ENCODE data around the gene SHISA9.

SHISA9 gene

DNA sequence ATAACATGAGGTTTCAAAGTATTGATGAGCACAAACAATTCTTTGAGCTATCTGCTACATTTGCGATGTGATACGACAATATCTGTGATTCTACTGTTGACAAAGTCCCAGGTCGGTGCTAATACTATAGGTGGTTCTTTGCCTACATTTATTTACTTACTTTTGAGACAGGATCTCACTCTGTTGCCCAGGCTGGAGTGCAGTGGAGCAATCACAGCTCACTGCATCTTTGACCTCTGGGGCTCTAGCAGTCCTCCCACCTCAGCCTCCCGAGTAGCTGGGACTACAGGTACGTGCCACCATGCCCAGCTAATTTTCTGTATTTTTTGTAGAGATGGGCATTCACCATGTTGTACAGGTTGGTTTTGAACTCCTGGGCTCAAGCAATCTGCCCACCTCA is 343.4 kb downstream of the SHISA9 start:
- H3K4me3 ChIP-seq (replicated peaks; ENCODE audit: low read depth, low read length), result no peak overlapping the region
- TF ChIP-seq, protein P1, sequence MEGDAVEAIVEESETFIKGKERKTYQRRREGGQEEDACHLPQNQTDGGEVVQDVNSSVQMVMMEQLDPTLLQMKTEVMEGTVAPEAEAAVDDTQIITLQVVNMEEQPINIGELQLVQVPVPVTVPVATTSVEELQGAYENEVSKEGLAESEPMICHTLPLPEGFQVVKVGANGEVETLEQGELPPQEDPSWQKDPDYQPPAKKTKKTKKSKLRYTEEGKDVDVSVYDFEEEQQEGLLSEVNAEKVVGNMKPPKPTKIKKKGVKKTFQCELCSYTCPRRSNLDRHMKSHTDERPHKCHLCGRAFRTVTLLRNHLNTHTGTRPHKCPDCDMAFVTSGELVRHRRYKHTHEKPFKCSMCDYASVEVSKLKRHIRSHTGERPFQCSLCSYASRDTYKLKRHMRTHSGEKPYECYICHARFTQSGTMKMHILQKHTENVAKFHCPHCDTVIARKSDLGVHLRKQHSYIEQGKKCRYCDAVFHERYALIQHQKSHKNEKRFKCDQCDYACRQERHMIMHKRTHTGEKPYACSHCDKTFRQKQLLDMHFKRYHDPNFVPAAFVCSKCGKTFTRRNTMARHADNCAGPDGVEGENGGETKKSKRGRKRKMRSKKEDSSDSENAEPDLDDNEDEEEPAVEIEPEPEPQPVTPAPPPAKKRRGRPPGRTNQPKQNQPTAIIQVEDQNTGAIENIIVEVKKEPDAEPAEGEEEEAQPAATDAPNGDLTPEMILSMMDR (IDR thresholded peaks at IDR 0.05; ENCODE audit: insufficient read depth, low read length, poor library complexity, severe bottlenecking), result no peak
- DNase-seq (ENCODE audit: extremely low read depth, insufficient read length), result no peak
- H3K36me3 ChIP-seq (ENCODE audit: control insufficient read depth, insufficient read depth, low read length), result no peaks in the 10 kb centered on the region
- H3K27me3 ChIP-seq (replicated peaks; ENCODE audit: control insufficient read depth, insufficient read depth, low read length), result no peaks in the 10 kb centered on the region

DNA sequence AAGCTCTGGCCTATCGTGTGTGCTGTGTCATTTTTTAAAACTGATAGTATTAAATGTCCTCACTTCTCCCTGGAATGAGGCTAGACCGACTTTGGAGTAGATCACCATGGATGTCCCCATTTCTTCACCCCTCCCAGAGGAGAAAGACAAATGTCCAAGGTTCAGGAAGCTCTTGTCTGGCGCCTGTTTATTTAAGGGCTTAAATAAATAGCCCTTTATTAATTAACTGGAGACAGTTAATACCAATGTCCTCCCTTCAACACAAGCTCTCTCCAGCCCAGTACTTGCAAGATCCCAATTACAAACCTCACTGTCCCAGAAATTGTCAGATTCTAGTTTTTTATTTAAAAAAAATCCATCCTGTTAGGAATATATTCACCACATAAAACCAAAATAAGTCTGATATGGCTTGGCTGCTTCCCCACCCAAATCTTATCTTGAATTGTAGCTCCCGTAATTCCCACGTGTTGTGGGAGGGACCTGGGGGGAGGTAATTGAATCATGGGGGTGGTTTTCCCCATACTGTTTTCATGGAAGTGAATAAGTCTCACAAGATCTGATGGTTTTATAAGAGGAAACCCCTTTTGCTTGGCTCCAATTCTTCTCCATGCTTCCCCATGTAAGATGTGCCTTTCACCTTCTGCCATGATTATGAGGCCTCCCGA is 344.4 kb downstream of the SHISA9 start:
- no peak for DNase-seq (ENCODE audit: extremely low read depth, insufficient read length)
- TF ChIP-seq, protein P1 (IDR thresholded peaks at IDR 0.05; ENCODE audit: insufficient read depth, low read length, poor library complexity, severe bottlenecking), result no peak
- Histone ChIP-seq H3K36me3 (ENCODE audit: control insufficient read depth, insufficient read depth, low read length) (no peaks in the 10 kb centered on the region), H3K27me3 (replicated peaks; ENCODE audit: control insufficient read depth, insufficient read depth, low read length) (no peaks in the 10 kb centered on the region), H3K4me3 (replicated peaks; ENCODE audit: low read depth, low read length) (no peak overlapping the region)

DNA sequence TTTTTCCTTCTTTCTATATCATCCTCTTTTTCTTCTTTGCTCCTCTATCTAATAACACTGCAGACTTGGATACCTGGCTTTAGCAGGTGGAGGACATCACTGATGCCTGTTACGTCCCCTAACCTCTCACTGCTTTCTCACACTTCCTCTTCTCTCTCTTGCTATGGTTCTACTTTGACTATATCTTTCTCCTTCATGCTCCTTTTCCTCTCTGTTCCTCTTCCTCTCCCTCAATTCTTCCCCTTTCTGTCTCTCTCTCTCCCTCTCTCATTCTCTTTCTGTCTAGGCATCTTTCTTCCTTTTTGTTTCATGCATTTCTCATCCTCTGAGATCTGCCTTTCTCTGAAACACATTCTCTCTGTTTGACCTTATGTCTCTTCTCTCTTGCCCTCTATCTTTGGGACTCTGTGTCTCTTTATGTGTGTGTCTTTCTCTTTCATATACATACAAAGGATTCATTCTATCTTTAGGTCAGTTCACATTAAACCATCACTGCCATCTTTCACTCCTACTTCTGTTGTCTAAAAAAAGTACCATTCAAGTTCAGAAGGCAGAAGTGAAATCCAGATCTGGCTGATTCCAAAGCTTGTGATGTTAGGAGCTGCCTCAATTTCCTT is 353.7 kb downstream of the SHISA9 start:
- DNase-seq (ENCODE audit: extremely low read depth, insufficient read length), result peak; percentile 17
- Histone ChIP-seq H3K36me3 (ENCODE audit: control insufficient read depth, insufficient read depth, low read length) (no peaks in the 10 kb centered on the region), H3K27me3 (replicated peaks; ENCODE audit: control insufficient read depth, insufficient read depth, low read length) (no peaks in the 10 kb centered on the region), H3K4me3 (replicated peaks; ENCODE audit: low read depth, low read length) (no peak overlapping the region)
- TF ChIP-seq, protein P1 (IDR thresholded peaks at IDR 0.05; ENCODE audit: insufficient read depth, low read length, poor library complexity, severe bottlenecking), result no peak

DNA sequence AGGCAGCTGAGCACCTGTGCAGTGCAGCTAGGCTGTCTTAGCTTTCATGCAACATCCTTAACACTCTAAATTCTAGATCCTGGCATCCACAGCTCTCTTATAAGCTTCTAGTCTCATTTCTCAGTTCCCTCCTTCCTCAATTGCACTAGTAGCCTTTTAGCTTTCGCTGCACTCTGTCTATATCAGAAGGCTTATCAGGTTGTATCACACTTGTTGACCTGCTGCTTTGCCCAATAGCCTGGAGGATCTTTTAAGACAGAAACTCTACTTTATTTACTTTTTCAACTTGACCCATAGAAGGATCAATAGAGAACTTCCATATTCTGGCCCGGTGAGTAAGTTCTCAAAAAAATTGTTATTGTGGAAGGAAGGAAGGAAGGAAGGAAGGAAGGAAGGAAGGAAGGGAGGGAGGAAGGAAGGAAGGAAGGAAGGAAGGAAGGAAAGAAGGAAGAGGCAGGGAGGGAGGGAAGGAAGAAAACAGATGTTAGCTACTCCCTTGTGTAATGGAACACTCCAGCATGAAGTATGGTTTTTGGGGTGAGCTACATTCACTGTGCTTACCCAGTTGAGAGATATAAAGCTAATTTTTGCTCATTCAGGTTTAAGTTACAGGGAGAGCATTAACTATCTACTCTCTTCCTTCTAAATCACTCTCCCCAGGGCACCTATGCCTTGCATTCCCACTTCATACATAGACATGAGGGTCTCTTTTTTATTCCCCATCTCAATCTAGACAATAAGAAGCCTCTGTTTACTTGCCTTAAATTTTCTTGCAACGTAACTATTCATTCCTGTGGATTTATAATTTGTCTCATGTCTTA is 361.1 kb downstream of the SHISA9 start:
- Histone ChIP-seq H3K27me3 (replicated peaks; ENCODE audit: control insufficient read depth, insufficient read depth, low read length) (no peaks in the 10 kb centered on the region), H3K4me3 (replicated peaks; ENCODE audit: low read depth, low read length) (no peak overlapping the region), H3K36me3 (ENCODE audit: control insufficient read depth, insufficient read depth, low read length) (no peaks in the 10 kb centered on the region)
- TF ChIP-seq, protein P1 (IDR thresholded peaks at IDR 0.05; ENCODE audit: insufficient read depth, low read length, poor library complexity, severe bottlenecking), result no peak
- DNase-seq (ENCODE audit: extremely low read depth, insufficient read length), result no peak

DNA sequence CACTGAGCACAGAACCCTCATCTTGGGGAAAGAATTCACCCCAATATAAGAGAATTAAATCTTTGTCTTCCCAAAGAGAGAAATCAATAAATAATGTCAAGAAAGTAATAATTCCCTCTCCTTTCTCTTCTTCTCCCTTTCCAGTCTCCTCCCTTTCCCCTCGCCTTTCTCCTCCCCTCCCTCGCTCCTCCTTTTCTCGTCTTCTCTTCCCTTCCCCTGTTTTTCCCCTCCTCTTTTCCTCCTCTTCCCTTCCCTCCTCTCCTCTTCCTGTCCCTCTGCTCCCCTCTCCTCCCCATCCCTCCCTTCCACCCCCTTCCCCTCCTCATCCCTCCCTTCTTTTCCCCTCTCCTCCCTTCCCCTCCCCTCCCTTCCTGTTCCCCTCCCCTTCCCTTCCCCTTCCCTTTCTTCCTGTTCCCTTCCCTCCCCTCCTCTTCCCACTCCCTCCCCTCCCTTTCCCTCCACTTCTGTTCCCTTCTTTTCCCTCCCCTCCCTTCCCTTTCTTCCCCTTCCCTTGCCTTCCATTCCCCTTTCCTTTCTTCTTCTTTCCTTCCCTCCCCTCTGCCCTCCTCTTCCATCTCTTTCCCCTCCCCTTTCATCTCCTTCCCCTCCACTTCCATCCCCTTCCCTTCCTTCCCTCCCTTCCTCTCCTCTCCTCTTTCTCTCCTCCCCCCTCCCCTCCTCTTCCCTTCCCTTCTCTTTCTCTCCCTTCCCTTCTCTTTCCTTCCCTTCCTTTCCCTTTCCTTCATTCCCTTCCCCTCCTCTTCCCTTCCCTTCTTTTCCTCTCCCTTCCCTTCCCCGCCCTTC is 363.6 kb downstream of the SHISA9 start:
- TF ChIP-seq, protein P1 (IDR thresholded peaks at IDR 0.05; ENCODE audit: insufficient read depth, low read length, poor library complexity, severe bottlenecking), result no peak
- DNase-seq (ENCODE audit: extremely low read depth, insufficient read length), result no peak
- Histone ChIP-seq H3K27me3 (replicated peaks; ENCODE audit: control insufficient read depth, insufficient read depth, low read length) (no peaks in the 10 kb centered on the region), H3K4me3 (replicated peaks; ENCODE audit: low read depth, low read length) (no peak overlapping the region), H3K36me3 (ENCODE audit: control insufficient read depth, insufficient read depth, low read length) (no peaks in the 10 kb centered on the region)

All from GM06990 (cell line).